ENCODE data around the gene ZNF282.

Gene ZNF282

GRCh38 chr7:149205690-149206381 lies 10.5 kb downstream of the ZNF282 start:
- no peak for TF ChIP-seq CTCF (IDR thresholded peaks at IDR 0.05; ENCODE audit: low read depth, low read length)

DNA sequence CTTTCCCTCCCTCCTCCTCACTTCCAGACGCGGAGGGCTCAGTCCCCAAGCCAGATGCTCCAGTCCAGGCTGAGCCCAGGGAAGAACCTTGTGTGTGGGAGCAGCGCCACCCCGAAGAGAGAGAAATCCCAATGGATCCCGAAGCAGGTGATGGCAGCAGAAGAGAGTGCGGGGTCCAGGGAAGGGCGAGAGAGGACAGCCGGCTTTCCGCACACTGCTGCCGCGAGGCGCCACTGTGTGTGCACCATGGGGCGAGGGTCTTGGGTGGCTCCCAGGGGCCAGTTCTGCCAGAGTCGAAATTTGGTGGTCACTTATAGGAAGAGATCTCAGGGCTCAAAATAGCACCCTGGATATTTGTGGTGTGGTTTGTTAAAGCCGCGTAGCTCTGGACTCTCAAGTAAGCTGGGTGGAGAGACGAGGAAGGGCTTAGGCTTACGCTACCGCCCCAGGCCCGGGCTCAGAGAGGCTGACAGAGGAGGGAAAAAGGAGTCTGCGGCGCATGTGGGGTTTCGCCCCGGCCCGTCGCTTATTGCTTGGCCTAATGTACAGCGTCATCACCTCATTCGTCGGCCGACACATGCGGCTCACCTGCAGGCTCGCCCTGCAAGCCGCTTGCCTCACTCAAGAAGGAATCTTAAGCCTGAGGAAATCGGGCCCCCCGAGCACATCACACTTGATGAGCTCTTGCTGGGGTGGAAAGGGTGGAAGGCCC lies 12.1 kb downstream of the ZNF282 start:
- TF ChIP-seq CTCF (IDR thresholded peaks at IDR 0.05; ENCODE audit: low read depth, low read length), result no peak
- no peak overlapping the region for H3K4me3 ChIP-seq (ENCODE audit: low read depth, low read length)

More at GRCh38 chr7:149205690-149206381, 10.5 kb downstream of the ZNF282 start:
- no peak overlapping the region for H3K4me3 ChIP-seq (ENCODE audit: low read depth, low read length)

DNA sequence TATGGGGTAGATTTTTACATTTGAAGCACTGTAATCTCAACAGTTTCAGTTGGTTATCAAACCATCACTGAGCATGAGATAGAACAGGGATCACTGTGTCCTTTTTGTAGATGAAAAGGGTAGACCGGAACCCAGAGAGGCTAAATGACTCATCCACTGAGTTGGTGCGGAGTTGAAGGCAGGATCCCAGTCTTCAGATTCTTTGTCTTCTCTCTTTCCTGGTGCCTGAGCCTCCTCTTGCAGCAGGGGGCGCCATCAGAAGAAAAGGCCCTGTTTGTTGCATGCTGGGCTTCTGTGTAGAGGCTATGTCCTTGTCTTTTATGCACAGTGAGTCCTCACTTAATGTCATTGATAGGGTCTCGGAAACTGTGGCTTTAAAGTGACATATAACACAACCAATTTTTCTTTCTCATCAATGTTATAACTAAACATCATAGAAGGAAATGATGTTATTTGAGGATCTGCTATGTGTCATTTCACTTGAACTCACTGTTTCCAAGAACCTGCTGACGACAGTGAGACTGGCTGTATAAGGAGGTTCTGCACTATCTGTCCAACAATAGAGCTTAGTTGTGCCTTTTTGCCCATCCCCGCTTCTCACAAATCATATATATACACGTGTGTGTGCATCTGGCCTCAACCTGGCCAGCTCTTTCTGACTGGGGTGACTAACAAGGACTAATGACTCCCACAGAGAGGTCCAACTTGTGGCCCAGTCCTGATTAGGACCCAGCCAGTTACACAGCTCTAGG lies 14.3 kb downstream of the ZNF282 start:
- peak; percentile 69 for TF ChIP-seq CTCF (IDR thresholded peaks at IDR 0.05; ENCODE audit: low read depth, low read length)

DNA sequence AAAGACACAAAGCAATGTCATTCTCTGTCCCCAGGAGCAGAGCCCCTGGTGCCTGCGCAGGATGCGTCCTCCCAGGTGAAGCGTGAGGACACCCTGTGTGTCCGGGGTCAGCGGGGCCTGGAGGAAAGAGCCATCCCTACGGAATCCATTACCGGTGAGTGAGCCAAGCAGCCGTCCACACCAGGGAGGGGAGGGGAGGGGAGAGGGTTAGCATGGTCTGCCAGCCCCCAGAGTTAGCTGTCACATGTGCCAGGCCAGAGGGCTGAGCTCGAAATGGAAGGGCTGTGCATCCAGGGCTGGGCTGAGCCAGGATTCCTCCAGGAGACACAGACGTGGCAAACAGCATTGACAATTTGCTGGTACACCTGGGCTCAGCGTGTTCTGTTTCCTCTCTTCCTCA lies 15.2 kb downstream of the ZNF282 start:
- TF ChIP-seq CTCF (IDR thresholded peaks at IDR 0.05; ENCODE audit: low read depth, low read length), result no peak
- H3K4me3 ChIP-seq (ENCODE audit: low read depth, low read length), result no peak overlapping the region

More for the DNA sequence above, 14.3 kb downstream of the ZNF282 start:
- no peak overlapping the region for H3K4me3 ChIP-seq (ENCODE audit: low read depth, low read length)

DNA sequence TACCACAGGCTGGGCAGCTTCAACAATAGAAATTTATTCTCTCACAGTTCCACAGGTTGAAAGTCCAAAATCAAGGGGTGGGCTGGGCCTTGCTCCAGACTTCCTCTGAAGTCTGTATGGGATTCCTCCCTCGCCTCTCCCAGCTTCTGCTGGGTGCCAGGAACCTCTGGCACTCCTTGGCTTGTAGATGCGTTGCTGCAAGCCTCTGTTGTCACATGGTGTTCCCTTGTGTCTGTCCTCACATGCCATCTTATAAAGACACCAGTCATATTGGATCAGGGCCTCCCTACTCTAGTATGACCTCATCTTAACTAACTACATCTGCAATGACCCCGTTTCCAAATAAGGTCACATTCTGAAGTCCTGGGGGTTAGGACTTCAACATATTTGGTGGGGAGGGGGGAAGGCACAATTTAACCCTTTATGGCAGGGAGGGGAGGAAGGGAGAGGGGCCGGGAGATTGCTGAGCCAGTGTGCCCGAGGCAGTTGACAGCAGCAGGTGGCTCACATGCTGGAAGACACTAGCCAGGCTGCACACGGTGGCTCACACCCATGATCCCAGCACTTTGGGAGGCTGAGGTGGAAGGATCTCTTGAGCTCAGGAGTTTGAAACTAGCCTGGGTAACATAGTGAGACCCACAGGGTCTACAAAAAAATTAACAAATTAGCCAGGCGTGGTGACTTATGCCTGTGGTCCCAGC lies 18.8 kb downstream of the ZNF282 start:
- no peak overlapping the region for H3K4me3 ChIP-seq (ENCODE audit: low read depth, low read length)
- no peak for TF ChIP-seq CTCF (IDR thresholded peaks at IDR 0.05; ENCODE audit: low read depth, low read length)

DNA sequence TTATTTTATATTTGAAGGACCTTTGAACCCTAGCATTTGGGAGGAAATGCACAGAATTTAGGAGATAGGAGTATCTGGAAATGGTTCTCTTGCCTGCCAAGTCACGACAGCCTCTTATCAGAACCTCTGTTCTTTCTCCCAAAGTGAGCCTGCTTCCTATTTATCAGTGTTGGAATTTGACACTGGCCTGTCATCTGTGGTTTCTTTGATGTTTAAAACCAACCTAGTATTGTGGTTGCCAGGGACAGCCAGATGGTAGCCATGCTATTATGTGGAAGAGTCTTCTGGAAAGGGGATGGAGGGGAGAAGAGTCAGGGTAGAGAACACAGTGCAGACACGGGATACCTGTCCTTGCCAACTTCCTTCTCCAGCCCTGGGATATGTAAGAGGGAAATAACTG lies 21.1 kb downstream of the ZNF282 start:
- TF ChIP-seq CTCF (IDR thresholded peaks at IDR 0.05; ENCODE audit: low read depth, low read length), result no peak

More for the DNA sequence above, 21.1 kb downstream of the ZNF282 start:
- no peak overlapping the region for H3K4me3 ChIP-seq (ENCODE audit: low read depth, low read length)
